IMR-90 (cell line): ENCODE measurements around the gene SLC35D2. TPM values are rescaled to one million over a fixed set of nuclear protein-coding genes. Genes with fewer than 3 reads are reported as not detected.

ENCODE experiments used
- ATAC-seq: fragments of 200-7000 bp; cut with Tn5 transposase; 2 replicates; pipeline ENCODE4 v1.9.1; 2020; ENCODE audit warnings: low read depth, mild to moderate bottlenecking, moderate library complexity
- BruUV-seq: library from RNA; stranded (reverse); fragments of 400-500 nt; replicated peaks from 2 replicates; lab custom pipeline; 2021; lab: Mats Ljungman, UMichigan
- CTCF ChIA-PET: fragments of 300-600 bp; formaldehyde crosslinking; extraction: SDS; loops from one replicate; lab custom pipeline; 2021; ENCODE audit warnings: antibody characterized with exemption; lab: Yijun Ruan, JAX
- POLR2A ChIA-PET: fragments of 300-600 bp; sonication (Branson Sonifier 250); formaldehyde crosslinking; loops from one replicate; lab custom pipeline; 2022; ENCODE audit warnings: antibody characterized with exemption; ENCODE audit not compliant: unreplicated experiment; lab: Charles Lee
- DNase-seq: peaks from one replicate; pipeline ENCODE4 v3.0.0; 2013
- H2AFZ ChIP-seq: replicated peaks from 2 replicates; pipeline ENCODE3; 2013; ENCODE audit warnings: low read length, mild to moderate bottlenecking; ENCODE audit not compliant: poor library complexity
- H2AK5ac ChIP-seq: 2 replicates; pipeline ENCODE4 v1.6.1; 2013; ENCODE audit warnings: low read depth, low read length, inconsistent platforms
- H2AK9ac ChIP-seq: replicated peaks from 2 replicates; pipeline ENCODE3; 2013; ENCODE audit warnings: mild to moderate bottlenecking, low read depth, low read length, moderate library complexity; ENCODE audit not compliant: poor library complexity
- H2BK120ac ChIP-seq: 2 replicates; pipeline ENCODE4 v1.6.1; 2013; ENCODE audit warnings: low read depth, low read length, inconsistent platforms
- H2BK15ac ChIP-seq: 3 replicates; pipeline ENCODE4 v1.6.1; 2013; ENCODE audit warnings: low read depth, low read length, inconsistent platforms
- H2BK20ac ChIP-seq: 2 replicates; pipeline ENCODE4 v1.6.1; 2013; ENCODE audit warnings: low read depth, mild to moderate bottlenecking, inconsistent platforms, low read length, moderate library complexity
- H2BK5ac ChIP-seq: 2 replicates; pipeline ENCODE4 v1.6.1; 2013; ENCODE audit warnings: mild to moderate bottlenecking, low read depth, low read length, inconsistent platforms; ENCODE audit not compliant: poor library complexity, severe bottlenecking
- H3K14ac ChIP-seq: replicated peaks from 2 replicates; pipeline ENCODE4 v1.6.1; 2013; ENCODE audit warnings: low read depth, low read length, inconsistent platforms
- H3K18ac ChIP-seq: 2 replicates; pipeline ENCODE4 v1.6.1; 2013; ENCODE audit warnings: low read depth, low read length, control low read depth
- H3K23ac ChIP-seq: 2 replicates; pipeline ENCODE4 v1.6.1; 2013; ENCODE audit warnings: low read depth, low read length, inconsistent platforms
- H3K27ac ChIP-seq: 2 replicates; pipeline ENCODE4 v1.5.1; 2013; ENCODE audit warnings: mild to moderate bottlenecking, control low read depth, low read length; ENCODE audit not compliant: insufficient read depth
- H3K27me3 ChIP-seq: 2 replicates; pipeline ENCODE4 v1.6.1; 2013; ENCODE audit warnings: low read length; ENCODE audit not compliant: control insufficient read depth, insufficient read depth
- H3K36me3 ChIP-seq: 2 replicates; pipeline ENCODE4 v1.6.1; 2013; ENCODE audit warnings: low read length, mixed read lengths; ENCODE audit not compliant: control insufficient read depth, insufficient read depth
- H3K4ac ChIP-seq: 2 replicates; pipeline ENCODE4 v1.6.1; 2013; ENCODE audit warnings: low read depth, low read length, inconsistent platforms
- H3K4me1 ChIP-seq: 2 replicates; pipeline ENCODE4 v1.6.1; 2013; ENCODE audit warnings: low read length, mixed read lengths; ENCODE audit not compliant: control insufficient read depth, insufficient read depth
- H3K4me2 ChIP-seq: 2 replicates; pipeline ENCODE4 v1.6.1; 2013; ENCODE audit warnings: low read depth, mild to moderate bottlenecking, control low read depth, low read length, moderate library complexity
- H3K4me3 ChIP-seq: 2 replicates; pipeline ENCODE4 v1.5.1; 2013; ENCODE audit warnings: low read depth, mild to moderate bottlenecking, control low read depth, low read length, moderate library complexity; ENCODE audit not compliant: insufficient read depth
- H3K56ac ChIP-seq: 2 replicates; pipeline ENCODE4 v1.6.1; 2013; ENCODE audit warnings: low read length, inconsistent platforms; ENCODE audit not compliant: insufficient read depth; ENCODE audit errors: extremely low read depth
- H3K79me1 ChIP-seq, 2 experiments: 2 replicates each; pipeline ENCODE4 v1.6.1; 2013; ENCODE audit warnings: low read length in 2 of 2, inconsistent platforms in 1 of 2, low read depth in 1 of 2
- H3K9ac ChIP-seq: 2 replicates; pipeline ENCODE4 v1.6.1; 2013; ENCODE audit warnings: low read depth, low read length, control low read depth
- H3K9me1 ChIP-seq: 2 replicates; pipeline ENCODE4 v1.6.1; 2013; ENCODE audit warnings: low read length, inconsistent platforms; ENCODE audit not compliant: insufficient read depth
- H3K9me3 ChIP-seq: 2 replicates; pipeline ENCODE4 v1.6.1; 2013; ENCODE audit warnings: low read length; ENCODE audit not compliant: control insufficient read depth, insufficient read depth
- H4K20me1 ChIP-seq: 2 replicates; pipeline ENCODE4 v1.6.1; 2013; ENCODE audit warnings: low read length, inconsistent platforms; ENCODE audit not compliant: insufficient read depth
- H4K5ac ChIP-seq: 2 replicates; pipeline ENCODE4 v1.6.1; 2013; ENCODE audit warnings: mild to moderate bottlenecking, low read depth, low read length, control low read depth
- H4K8ac ChIP-seq, 2 experiments: 2 replicates each; pipeline ENCODE4 v1.6.1; 2013; ENCODE audit warnings: low read depth in 2 of 2, low read length in 2 of 2, control low read depth in 1 of 2, inconsistent platforms in 1 of 2
- H4K91ac ChIP-seq: 2 replicates; pipeline ENCODE4 v1.6.1; 2013; ENCODE audit warnings: low read depth, low read length, inconsistent platforms; ENCODE audit not compliant: insufficient read depth
- MAFK ChIP-seq: IDR thresholded peaks from 2 replicates; pipeline ENCODE4 v1.6.1; 2012; ENCODE audit warnings: low read depth, low read length, improper control_type of control experiment
- SMC3 ChIP-seq: fragments of 150-350 bp; IDR thresholded peaks from 2 replicates; pipeline ENCODE4 v1.6.1; 2016; ENCODE audit warnings: low read depth, mild to moderate bottlenecking, antibody characterized with exemption, low read length, moderate library complexity
- WGBS, 2 experiments: methylation state at CpG; one replicate each; pipeline versions ENCODE4 v1.1.5 to v1.1.7; 2013; ENCODE audit warnings: missing lambda C conversion rate in 2 of 2; ENCODE audit not compliant: insufficient read length in 1 of 2; ENCODE audit errors: extremely low coverage in 2 of 2; 5-methylcytosine and 5-hydroxymethylcytosine counted together
- dilution Hi-C: fragments of 300-500 bp; cut with HindIII; formaldehyde crosslinking; loops from one replicate; pipeline ENCODE4 v1.14.3; 2018; ENCODE audit warnings: low sequenced_read_pairs; ENCODE audit not compliant: unreplicated experiment
- in situ Hi-C: fragments of 300-500 bp; cut with MboI; formaldehyde crosslinking; loops from 3 replicates; pipeline ENCODE4 v1.14.3; 2019; ENCODE audit warnings: low sequenced_read_pairs, inconsistent platforms, mixed read lengths
- intact Hi-C: fragments of 100-400 bp; cut with micrococcal nuclease; formaldehyde crosslinking; loops from 2 replicates; pipeline ENCODE4 v1.10.0; 2022
- polyA plus RNA-seq, 3 experiments: library from polyadenylated mRNA; depleted of rRNA; stranded (reverse); fragments of >200 nt; gene quantifications; 2 replicates each; pipeline ENCODE4 v1.2.3, GENCODE V29; 2012; ENCODE audit warnings: low replicate concordance in 1 of 3
- total RNA-seq: library from RNA; depleted of rRNA; stranded (reverse); fragments of >200 nt; gene quantifications from 2 replicates; pipeline ENCODE4 v1.2.3, GENCODE V29; 2012
- TF ChIP-seq, protein P1 (sequence below): fragments of 150-350 bp; IDR thresholded peaks from 2 replicates; pipeline ENCODE4 v1.6.1; 2016; ENCODE audit warnings: low read depth, mild to moderate bottlenecking, low read length, moderate library complexity, borderline replicate concordance

SLC35D2 gene
- total and polyA plus RNA-seq, 2 of the 4 experiments (the other 2 are of a cell fraction), result 9.7 to 11.8 TPM

DNA sequence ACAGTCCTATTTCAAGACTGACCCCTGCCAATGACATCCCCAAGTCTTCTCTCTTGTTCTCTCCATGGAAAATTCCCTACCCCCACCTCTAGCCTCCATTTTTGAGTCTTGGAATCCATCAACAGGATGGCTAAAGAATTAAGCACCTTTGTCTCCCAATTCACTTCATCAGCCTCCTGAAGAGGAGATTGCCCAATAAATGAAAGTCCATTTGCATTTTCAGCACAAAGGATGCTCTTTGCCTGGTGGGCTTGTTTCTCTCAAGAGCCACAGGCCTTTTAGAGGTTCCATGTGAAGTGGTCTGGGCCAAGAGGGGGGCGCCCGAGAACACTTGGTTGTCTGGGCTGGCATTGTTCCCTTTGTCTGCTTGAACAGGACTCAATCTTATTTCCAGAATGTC lies 94.1 kb downstream of the SLC35D2 start:
- H2AK5ac ChIP-seq, result no peak overlapping the region
- H3K4me2 ChIP-seq, result no peak overlapping the region
- H3K79me1 ChIP-seq, result no peaks in the 10 kb centered on the region
- POLR2A ChIA-PET, result no interaction called here
- no peak overlapping the region for H3K14ac ChIP-seq
- intact Hi-C loops (no loop called here), dilution Hi-C loops (no loop called here), in situ Hi-C loops (no loop called here)
- H4K8ac ChIP-seq, result no peak overlapping the region
- H2AFZ ChIP-seq, result no peak overlapping the region
- H3K9me3 ChIP-seq, result no peaks in the 10 kb centered on the region
- no peak overlapping the region for H3K27ac ChIP-seq
- H3K4ac ChIP-seq, result no peak overlapping the region
- no peak overlapping the region for H2AK9ac ChIP-seq
- H4K5ac ChIP-seq, result no peak overlapping the region
- no peaks in the 10 kb centered on the region for H4K20me1 ChIP-seq
- WGBS, 2 experiments, result no CpG with 5 or more reads among the region's 2 CpGs
- no peak for ATAC-seq
- no peak overlapping the region for H3K18ac ChIP-seq
- H3K9me1 ChIP-seq, result no peaks in the 10 kb centered on the region
- H3K4me1 ChIP-seq, result peaks cover 2% of the 10 kb centered on the region; the same call in 1 of the 2 replicates
- no peak overlapping the region for H3K23ac ChIP-seq
- TF ChIP-seq MAFK (no peak), SMC3 (no peak)
- TF ChIP-seq, protein P1, sequence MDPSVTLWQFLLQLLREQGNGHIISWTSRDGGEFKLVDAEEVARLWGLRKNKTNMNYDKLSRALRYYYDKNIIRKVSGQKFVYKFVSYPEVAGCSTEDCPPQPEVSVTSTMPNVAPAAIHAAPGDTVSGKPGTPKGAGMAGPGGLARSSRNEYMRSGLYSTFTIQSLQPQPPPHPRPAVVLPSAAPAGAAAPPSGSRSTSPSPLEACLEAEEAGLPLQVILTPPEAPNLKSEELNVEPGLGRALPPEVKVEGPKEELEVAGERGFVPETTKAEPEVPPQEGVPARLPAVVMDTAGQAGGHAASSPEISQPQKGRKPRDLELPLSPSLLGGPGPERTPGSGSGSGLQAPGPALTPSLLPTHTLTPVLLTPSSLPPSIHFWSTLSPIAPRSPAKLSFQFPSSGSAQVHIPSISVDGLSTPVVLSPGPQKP, result no peak
- no TSS peak for BruUV-seq
- H4K91ac ChIP-seq, result no peak overlapping the region
- H2BK15ac ChIP-seq, result no peak overlapping the region
- DNase-seq, result no peak
- no peak overlapping the region for H3K9ac ChIP-seq
- H3K56ac ChIP-seq, result no peak overlapping the region
- H3K27me3 ChIP-seq, result no peaks in the 10 kb centered on the region
- no peak overlapping the region for H2BK5ac ChIP-seq
- no peak overlapping the region for H2BK20ac ChIP-seq
- H3K4me3 ChIP-seq, result no peak overlapping the region
- CTCF ChIA-PET, result no interaction called here
- H3K36me3 ChIP-seq, result no peaks in the 10 kb centered on the region
- no peak overlapping the region for H2BK120ac ChIP-seq
